ENCODE data around the gene MANEA.

MANEA gene

GRCh38 chr6:95658886-95659285 is 81.6 kb downstream of the MANEA start:
- TF ChIP-seq, protein P1, sequence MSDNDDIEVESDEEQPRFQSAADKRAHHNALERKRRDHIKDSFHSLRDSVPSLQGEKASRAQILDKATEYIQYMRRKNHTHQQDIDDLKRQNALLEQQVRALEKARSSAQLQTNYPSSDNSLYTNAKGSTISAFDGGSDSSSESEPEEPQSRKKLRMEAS (IDR thresholded peaks at IDR 0.05) = no peak
- TF ChIP-seq REST (IDR thresholded peaks at IDR 0.05; ENCODE audit: low read depth) (no peak), FOXM1 (IDR thresholded peaks at IDR 0.05; ENCODE audit: borderline replicate concordance, low read depth) (no peak), CEBPB (IDR thresholded peaks at IDR 0.05) (no peak), TCF12 (IDR thresholded peaks at IDR 0.05; ENCODE audit: low read depth) (no peak), USF1 (IDR thresholded peaks at IDR 0.05) (no peak), RAD21 (IDR thresholded peaks at IDR 0.05; ENCODE audit: low read depth) (no peak), ZBTB7A (IDR thresholded peaks at IDR 0.05; ENCODE audit: low read depth) (no peak), NFIC (IDR thresholded peaks at IDR 0.05) (no peak), CREB1 (IDR thresholded peaks at IDR 0.05; ENCODE audit: low read depth) (no peak)
